ENCODE data around the gene ZNF57.
A peak's percentile ranks its signal among the peaks of the same experiment; 100 is the strongest.

The ZNF57 gene

GRCh38 chr19:2900296-2901252 is at the start of gene ZNF57:
TSS of gene ZNF57 (plus strand) at chr19:2900928. CDS start at chr19:2901046, 118 bp downstream.
- TF ChIP-seq GATA3 (IDR thresholded peaks at IDR 0.05; ENCODE audit: low read depth, low read length) (no peak), GATA2 (IDR thresholded peaks at IDR 0.05; ENCODE audit: low read depth, low read length) (peak; percentile 47; the same call in 1 of the 2 replicates)

- TF ChIP-seq GATA2 (IDR thresholded peaks at IDR 0.05; ENCODE audit: low read depth, low read length) (no peak), GATA3 (IDR thresholded peaks at IDR 0.05; ENCODE audit: low read depth, low read length) (no peak)
These were observed 48.1 kb upstream of the ZNF57 start for GRCh38 chr19:2852598-2852997.

GRCh38 chr19:2853015-2853606 is 47.6 kb upstream of the ZNF57 start:
- no peak for TF ChIP-seq GATA3 (IDR thresholded peaks at IDR 0.05; ENCODE audit: low read depth, low read length)

GRCh38 chr19:2854849-2855248 is 45.9 kb upstream of the ZNF57 start:
- TF ChIP-seq GATA3 (IDR thresholded peaks at IDR 0.05; ENCODE audit: low read depth, low read length): no peak
- no peak for TF ChIP-seq GATA2 (IDR thresholded peaks at IDR 0.05; ENCODE audit: low read depth, low read length)

- TF ChIP-seq GATA2 (IDR thresholded peaks at IDR 0.05; ENCODE audit: low read depth, low read length) (no peak), GATA3 (IDR thresholded peaks at IDR 0.05; ENCODE audit: low read depth, low read length) (no peak)
These were observed 44.2 kb upstream of the ZNF57 start for GRCh38 chr19:2856457-2857050.

- TF ChIP-seq GATA2 (IDR thresholded peaks at IDR 0.05; ENCODE audit: low read depth, low read length): no peak
- TF ChIP-seq GATA3 (IDR thresholded peaks at IDR 0.05; ENCODE audit: low read depth, low read length): no peak
These were observed 41.9 kb upstream of the ZNF57 start for GRCh38 chr19:2858864-2859263.

GRCh38 chr19:2863816-2864215 is 36.9 kb upstream of the ZNF57 start:
- TF ChIP-seq GATA2 (IDR thresholded peaks at IDR 0.05; ENCODE audit: low read depth, low read length) (no peak), GATA3 (IDR thresholded peaks at IDR 0.05; ENCODE audit: low read depth, low read length) (no peak)

GRCh38 chr19:2865334-2866100 is 35.2 kb upstream of the ZNF57 start:
- TF ChIP-seq GATA3 (IDR thresholded peaks at IDR 0.05; ENCODE audit: low read depth, low read length) (no peak), GATA2 (IDR thresholded peaks at IDR 0.05; ENCODE audit: low read depth, low read length) (no peak)

- no peak for TF ChIP-seq GATA2 (IDR thresholded peaks at IDR 0.05; ENCODE audit: low read depth, low read length)
- TF ChIP-seq GATA3 (IDR thresholded peaks at IDR 0.05; ENCODE audit: low read depth, low read length): no peak
These were observed 34.2 kb upstream of the ZNF57 start for GRCh38 chr19:2866495-2867024.

GRCh38 chr19:2867025-2867991 is 33.4 kb upstream of the ZNF57 start, which contains the start of gene ZNF556:
TSS of gene ZNF556 (plus strand) at chr19:2867335. CDS start at chr19:2867422, 87 bp downstream.
- TF ChIP-seq GATA2 (IDR thresholded peaks at IDR 0.05; ENCODE audit: low read depth, low read length) (no peak), GATA3 (IDR thresholded peaks at IDR 0.05; ENCODE audit: low read depth, low read length) (no peak)

- TF ChIP-seq GATA3 (IDR thresholded peaks at IDR 0.05; ENCODE audit: low read depth, low read length): no peak
- TF ChIP-seq GATA2 (IDR thresholded peaks at IDR 0.05; ENCODE audit: low read depth, low read length): no peak
These were observed 31.1 kb upstream of the ZNF57 start for GRCh38 chr19:2869618-2870017.
